Parathyroid adenoma (tissue), 2 donors: ENCODE data around the gene TRAM2.

Experiments
- H2AFZ ChIP-seq: fragments of 300-600 bp; sonication (generic); one replicate; pipeline ENCODE4 v1.7.0; 2017; ENCODE audit warnings: antibody characterized with exemption, mild to moderate bottlenecking
- H3K27ac ChIP-seq: fragments of 300-600 bp; sonication (generic); one replicate; pipeline ENCODE4 v1.7.0; 2017
- H3K27me3 ChIP-seq: fragments of 300-600 bp; sonication (generic); one replicate; pipeline ENCODE4 v1.7.0; 2017; ENCODE audit warnings: low read length; ENCODE audit not compliant: control insufficient read depth, insufficient read depth
- H3K36me3 ChIP-seq: fragments of 300-600 bp; sonication (generic); one replicate; pipeline ENCODE4 v1.7.0; 2017; ENCODE audit warnings: low read length; ENCODE audit not compliant: control insufficient read depth, insufficient read depth
- H3K4me1 ChIP-seq: fragments of 300-600 bp; sonication (generic); one replicate; pipeline ENCODE4 v1.7.0; 2017; ENCODE audit warnings: control low read depth
- H3K4me2 ChIP-seq: fragments of 300-600 bp; sonication (generic); one replicate; pipeline ENCODE4 v1.7.0; 2017; ENCODE audit warnings: low read length
- H3K4me3 ChIP-seq: fragments of 300-600 bp; sonication (generic); one replicate; pipeline ENCODE4 v1.7.0; 2017; ENCODE audit warnings: low read depth, low read length
- H3K79me2 ChIP-seq: fragments of 300-600 bp; sonication (generic); one replicate; pipeline ENCODE4 v1.7.0; 2017; ENCODE audit warnings: control low read depth
- H3K9ac ChIP-seq: fragments of 300-600 bp; sonication (generic); one replicate; pipeline ENCODE4 v1.7.0; 2017; ENCODE audit warnings: mild to moderate bottlenecking
- H3K9me3 ChIP-seq: fragments of 300-600 bp; sonication (generic); one replicate; pipeline ENCODE4 v1.7.0; 2017; ENCODE audit warnings: low read length; ENCODE audit not compliant: control insufficient read depth
- CTCF ChIP-seq: fragments of 300-600 bp; sonication (generic); IDR thresholded peaks from one replicate; pipeline ENCODE4 v1.7.0; 2017; ENCODE audit warnings: antibody characterized with exemption, mild to moderate bottlenecking
- donor health status: primary hyperparathyroidism.

Gene TRAM2, protein sequence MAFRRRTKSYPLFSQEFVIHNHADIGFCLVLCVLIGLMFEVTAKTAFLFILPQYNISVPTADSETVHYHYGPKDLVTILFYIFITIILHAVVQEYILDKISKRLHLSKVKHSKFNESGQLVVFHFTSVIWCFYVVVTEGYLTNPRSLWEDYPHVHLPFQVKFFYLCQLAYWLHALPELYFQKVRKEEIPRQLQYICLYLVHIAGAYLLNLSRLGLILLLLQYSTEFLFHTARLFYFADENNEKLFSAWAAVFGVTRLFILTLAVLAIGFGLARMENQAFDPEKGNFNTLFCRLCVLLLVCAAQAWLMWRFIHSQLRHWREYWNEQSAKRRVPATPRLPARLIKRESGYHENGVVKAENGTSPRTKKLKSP

GRCh38 chr6:52577022-52577777 lies at the start of gene TRAM2:
Gene TRAM2 (minus strand): TSS chr6:52577060. CDS start chr6:52576915, 145 bp downstream.
- H2AFZ ChIP-seq, result peak within 1 kb of the TSS; percentile 98
- peaks cover 3% of the 10 kb centered on the region for H3K4me1 ChIP-seq
- H3K36me3 ChIP-seq, result no peaks in the 10 kb centered on the region
- peak within 1 kb of the TSS; percentile 71 for H3K4me3 ChIP-seq
- peak within 1 kb of the TSS; percentile 96 for H3K27ac ChIP-seq
- H3K4me2 ChIP-seq, result peak within 1 kb of the TSS; percentile 88
- TF ChIP-seq CTCF, result peak; percentile 22
- H3K79me2 ChIP-seq, result no peaks in the 10 kb centered on the region
- H3K27me3 ChIP-seq, result no peaks in the 10 kb centered on the region
- H3K9ac ChIP-seq, result peak within 1 kb of the TSS; percentile 96
- H3K9me3 ChIP-seq, result peaks cover under 1% of the 10 kb centered on the region

DNA sequence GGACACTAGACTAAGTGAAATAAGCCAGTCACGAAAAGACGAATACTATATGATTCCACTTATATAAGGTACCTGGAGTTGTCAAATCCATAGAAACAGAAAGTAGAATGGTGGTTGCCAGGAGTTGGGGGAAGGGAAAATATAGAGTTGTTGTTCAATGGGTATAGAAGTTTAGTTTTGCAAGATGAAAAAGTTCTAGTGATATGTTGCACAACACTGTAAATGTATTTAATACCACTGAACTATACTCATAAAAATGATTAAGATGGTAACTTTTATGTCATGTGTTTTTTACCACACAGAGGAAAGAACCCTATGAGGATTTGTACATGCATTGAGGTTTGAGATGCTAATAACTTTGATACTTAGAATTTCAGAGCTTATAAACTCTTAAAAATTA lies 46.0 kb upstream of the TRAM2 start:
- no peak for TF ChIP-seq CTCF
- no peak overlapping the region for H3K4me2 ChIP-seq

DNA sequence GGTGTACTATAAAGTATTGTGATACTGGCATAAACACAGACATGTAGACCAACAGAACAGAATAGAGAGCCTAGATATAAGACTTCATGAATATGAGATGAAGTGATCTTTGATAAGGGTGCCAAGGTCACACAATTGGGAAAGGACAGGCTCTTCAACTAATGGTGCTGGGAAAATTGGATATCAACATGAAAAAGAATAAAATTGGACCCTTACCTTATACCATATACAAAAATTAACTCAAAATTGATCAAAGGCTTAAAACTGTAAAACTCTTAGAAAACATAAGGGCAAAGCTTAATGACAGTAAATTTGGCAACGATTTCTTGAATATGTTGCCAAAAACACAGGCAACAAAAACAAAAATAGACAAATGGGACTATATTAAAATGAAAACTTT lies 44.8 kb upstream of the TRAM2 start:
- Histone ChIP-seq H3K4me3 (no peak overlapping the region), H3K27ac (no peak overlapping the region), H3K36me3 (no peaks in the 10 kb centered on the region), H2AFZ (no peak overlapping the region), H3K9me3 (no peaks in the 10 kb centered on the region), H3K27me3 (no peaks in the 10 kb centered on the region), H3K79me2 (no peaks in the 10 kb centered on the region), H3K9ac (no peak overlapping the region), H3K4me2 (no peak overlapping the region), H3K4me1 (no peaks in the 10 kb centered on the region)
- no peak for TF ChIP-seq CTCF

More for the DNA sequence above, 46.0 kb upstream of the TRAM2 start:
- Histone ChIP-seq H3K36me3 (no peaks in the 10 kb centered on the region), H3K9me3 (no peaks in the 10 kb centered on the region), H2AFZ (no peak overlapping the region), H3K27me3 (no peaks in the 10 kb centered on the region), H3K27ac (no peak overlapping the region), H3K79me2 (no peaks in the 10 kb centered on the region), H3K9ac (no peak overlapping the region), H3K4me1 (no peaks in the 10 kb centered on the region), H3K4me3 (no peak overlapping the region)

DNA sequence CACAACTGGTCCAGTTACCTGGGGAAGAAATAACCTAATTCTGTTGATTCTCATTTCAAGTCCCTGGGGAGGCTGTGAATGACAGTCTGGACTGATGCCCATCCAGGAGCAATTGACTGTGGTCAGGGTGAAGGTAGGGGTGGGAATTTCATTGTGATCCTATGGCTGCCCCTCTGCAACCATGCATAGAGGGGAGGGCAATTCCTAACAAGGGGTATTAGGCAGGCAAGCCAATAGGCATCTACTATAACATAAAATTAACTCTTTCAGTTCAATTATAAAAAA lies 44.0 kb upstream of the TRAM2 start:
- Histone ChIP-seq H3K4me3 (no peak overlapping the region), H3K4me2 (no peak overlapping the region), H3K9ac (no peak overlapping the region), H3K36me3 (no peaks in the 10 kb centered on the region), H2AFZ (no peak overlapping the region), H3K27ac (no peak overlapping the region), H3K4me1 (no peaks in the 10 kb centered on the region), H3K9me3 (no peaks in the 10 kb centered on the region), H3K79me2 (no peaks in the 10 kb centered on the region), H3K27me3 (no peaks in the 10 kb centered on the region)
- no peak for TF ChIP-seq CTCF
